Psoas muscle (tissue), 8 donors: Measurements from ENCODE around the gene PRRC2A. TPM values are rescaled to one million over a fixed set of nuclear protein-coding genes. Genes with fewer than 3 reads are reported as not detected.
A peak's percentile ranks its signal among the peaks of the same experiment; 100 is the strongest.

Experiments
- ATAC-seq, 4 donors: fragments of 200-7000 bp; cut with Tn5 transposase; one replicate each; pipeline ENCODE4 v1.9.1; 2020; ENCODE audit warnings: moderate library complexity in 3 of 4, mild to moderate bottlenecking in 2 of 4
- DNase-seq, 2 donors: peaks; one replicate each; pipeline ENCODE4 v3.0.0-alpha.2; 2020
- H3K27ac ChIP-seq: fragments of 200-600 bp; one replicate; pipeline ENCODE4 v1.8.0; 2022
- H3K27me3 ChIP-seq, 3 donors: fragments of 200-600 bp in 1 of 3; one replicate each; pipeline versions ENCODE4 v1.6.1 to v1.8.0; 2013 to 2022; ENCODE audit warnings: low read length in 2 of 3, mild to moderate bottlenecking in 2 of 3, moderate library complexity in 1 of 3; ENCODE audit not compliant: insufficient read depth in 3 of 3
- H3K36me3 ChIP-seq, 2 donors: fragments of 200-600 bp in 1 of 2; one replicate each; pipeline versions ENCODE4 v1.6.1 to v1.8.0; 2013 to 2022; ENCODE audit warnings: low read depth in 1 of 2, mild to moderate bottlenecking in 1 of 2, moderate library complexity in 1 of 2; ENCODE audit not compliant: insufficient read depth in 1 of 2
- H3K4me1 ChIP-seq: fragments of 200-600 bp; one replicate; pipeline ENCODE4 v1.8.0; 2022
- H3K4me3 ChIP-seq: fragments of 200-600 bp; one replicate; pipeline ENCODE4 v1.8.0; 2022; ENCODE audit warnings: mild to moderate bottlenecking
- H3K9me3 ChIP-seq: fragments of 200-600 bp; one replicate; pipeline ENCODE4 v1.8.0; 2022
- CTCF ChIP-seq: fragments of 200-600 bp; IDR thresholded peaks from one replicate; pipeline ENCODE4 v1.8.0; 2022; ENCODE audit warnings: antibody characterized with exemption
- WGBS, 3 donors: extraction: QIAGEN DNeasy Blood & Tissue Kit; methylation state at CpG; one replicate each; pipeline versions ENCODE4 v1.1.6 to v1.1.7; 2013; 5-methylcytosine and 5-hydroxymethylcytosine counted together
- intact Hi-C, 2 donors: fragments of 100-400 bp; cut with DNase I; formaldehyde crosslinking; loops; one replicate each; pipeline versions ENCODE4 v1.11.0 to v1.14.2; 2022
- polyA plus RNA-seq, 3 donors: library from polyadenylated mRNA; stranded (reverse); fragments of 200-250 nt; gene quantifications; one replicate each; pipeline ENCODE4 v1.2.3, GENCODE V29; 2013
- total RNA-seq, 4 donors: library from RNA; stranded (reverse); fragmentation: NEBNext Ultra II Directional in 2 of 4; extraction: Animal tissue kit (Norgen Biotek cat#: 25700) in 2 of 4; gene quantifications; one replicate each; pipeline versions ENCODE4 v1.2.1 to v1.2.4, GENCODE V29; 2021 to 2023
- donor health status: healthy with polysubstance abuse.
- donor health status: DM: no; HTN: no; CAD: no; lungs with moderate emphysema.
- donor health status: Bipolar disorder and iron deficiency.
- donor health status: healthy.
- donor health status: DM: yes; HTN: yes; CAD: no.
- donor health status: DM: no; HTN: no; CAD: no.
- donor health status: DM: no; HTN: no; CAD: no.
- donor health status: DM: yes; HTN: yes; CAD: no.

The PRRC2A gene
- total and polyA plus RNA-seq, 7 donors, result 60.2 to 119 (median 81.4) TPM

GRCh38 chr6:31632279-31632946 lies 11.9 kb downstream of the PRRC2A start:
- Histone ChIP-seq H3K4me3 (no peak overlapping the region), H3K27me3 (no peaks in the 10 kb centered on the region), H3K36me3 (peaks cover 29 to 100% of the 10 kb centered on the region in 2 donors), H3K4me1 (no peaks in the 10 kb centered on the region), H3K27ac (no peak overlapping the region), H3K9me3 (no peaks in the 10 kb centered on the region)
- ATAC-seq, result peak in 2 of 4 donors; percentile 3 to 5
- intact Hi-C loops, result no loop called here
- WGBS, 3 donors, result 85 to 88% (median 86%) methylated on average over 26 of the region's 26 CpGs
- no peak for TF ChIP-seq CTCF
- no peak for DNase-seq

DNA sequence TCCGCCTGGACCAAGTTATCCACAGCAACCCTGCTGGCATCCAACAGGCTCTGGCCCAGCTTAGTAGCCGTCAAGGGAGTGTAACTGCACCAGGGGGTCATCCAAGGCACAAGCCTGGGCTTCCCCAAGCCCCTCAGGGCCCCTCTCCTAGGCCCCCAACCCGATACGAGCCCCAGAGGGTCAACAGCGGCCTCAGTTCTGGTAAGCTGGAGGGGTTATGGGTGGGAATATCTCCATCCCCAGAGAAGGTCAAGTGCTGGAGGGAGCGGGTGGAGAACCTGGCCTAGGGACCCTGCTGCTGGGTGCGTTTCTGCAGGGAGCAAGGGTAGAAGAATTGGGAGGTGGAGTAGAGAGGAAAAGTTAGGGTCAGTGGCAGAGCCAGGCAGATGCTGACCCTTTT lies 12.9 kb downstream of the PRRC2A start:
- Histone ChIP-seq H3K9me3 (no peaks in the 10 kb centered on the region), H3K4me1 (peaks cover 6% of the 10 kb centered on the region), H3K4me3 (no peak overlapping the region), H3K27me3 (no peaks in the 10 kb centered on the region), H3K27ac (no peak overlapping the region), H3K36me3 (peaks cover 28 to 100% of the 10 kb centered on the region in 2 donors)
- ATAC-seq (no peak), DNase-seq (no peak)
- intact Hi-C loops, result no loop called here
- 85 to 86% (median 85%) methylated on average over 7 of the region's 7 CpGs for WGBS, 3 donors
- no peak for TF ChIP-seq CTCF

GRCh38 chr6:31634131-31634530 lies 13.6 kb downstream of the PRRC2A start:
- Histone ChIP-seq H3K9me3 (no peaks in the 10 kb centered on the region), H3K4me3 (no peak overlapping the region), H3K36me3 (peaks cover 26 to 100% of the 10 kb centered on the region in 2 donors), H3K27ac (no peak overlapping the region), H3K4me1 (peaks cover 6% of the 10 kb centered on the region), H3K27me3 (no peaks in the 10 kb centered on the region)
- no peak for DNase-seq
- WGBS, 3 donors, result 88 to 92% (median 92%) methylated on average over 3 of the region's 3 CpGs
- intact Hi-C loops, result no loop called here
- no peak for ATAC-seq
- no peak for TF ChIP-seq CTCF

DNA sequence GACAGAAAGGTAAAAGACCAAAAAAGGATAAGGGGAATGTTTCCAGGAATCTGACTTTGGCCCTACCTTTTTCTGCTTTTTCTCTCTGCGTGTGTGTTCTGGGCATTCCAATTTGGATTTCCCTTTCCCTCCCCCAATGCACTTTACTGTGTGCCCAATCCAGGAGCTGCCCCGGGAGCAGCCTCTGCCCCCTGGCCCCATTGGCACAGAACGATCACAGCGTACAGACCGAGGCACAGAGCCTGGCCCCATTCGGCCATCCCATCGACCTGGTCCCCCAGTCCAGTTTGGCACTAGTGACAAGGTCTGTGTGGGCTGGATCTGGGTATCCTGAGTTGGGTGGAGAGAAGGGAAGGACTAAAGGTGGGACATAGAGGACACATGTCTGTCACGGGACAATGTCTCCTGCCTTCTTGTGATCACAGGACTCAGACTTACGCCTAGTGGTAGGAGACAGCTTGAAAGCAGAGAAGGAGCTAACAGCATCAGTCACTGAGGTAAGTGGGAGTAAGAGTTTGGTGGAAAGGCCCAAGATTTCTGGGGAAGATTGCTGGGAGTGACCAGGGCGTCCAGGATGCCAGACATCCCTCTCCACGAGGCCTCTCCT lies 14.6 kb downstream of the PRRC2A start:
- H3K27me3 ChIP-seq, result no peaks in the 10 kb centered on the region
- 76 to 87% (median 76%) methylated on average over 11 of the region's 11 CpGs for WGBS, 3 donors
- no peak overlapping the region for H3K27ac ChIP-seq
- ATAC-seq (no peak), DNase-seq (no peak)
- peaks cover 25 to 100% of the 10 kb centered on the region in 2 donors for H3K36me3 ChIP-seq
- H3K4me3 ChIP-seq, result no peak overlapping the region
- TF ChIP-seq CTCF, result no peak
- intact Hi-C loops, result no loop called here
- H3K9me3 ChIP-seq, result no peaks in the 10 kb centered on the region
- peaks cover 6% of the 10 kb centered on the region for H3K4me1 ChIP-seq
